Thoracic aorta (tissue), 2 donors: ENCODE measurements around the gene SUPT5H. TPM values are rescaled to one million over a fixed set of nuclear protein-coding genes. Genes with fewer than 3 reads are reported as not detected.

Experiments used
- ATAC-seq: fragments of 150-250 bp; one replicate; pipeline ENCODE4 v1.8.0; 2017; ENCODE audit warnings: low read depth; ENCODE audit not compliant: insufficient number of reproducible peaks, low FRiP score
- DNase-seq: peaks from one replicate; pipeline ENCODE4 v3.0.0-alpha.2; 2020; ENCODE audit warnings: low spot score
- H3K27ac ChIP-seq, 2 donors: fragments of 200-600 bp; sonication (generic); 1 replicate in 1 of 2; 2 replicates in 1 of 2; pipeline ENCODE4 v1.5.1; 2016; ENCODE audit warnings: mild to moderate bottlenecking in 2 of 2, moderate library complexity in 2 of 2
- H3K27me3 ChIP-seq: fragments of 200-600 bp; sonication (generic); replicated peaks from 2 replicates; pipeline ENCODE4 v1.6.0; 2016; ENCODE audit warnings: mild to moderate bottlenecking; ENCODE audit not compliant: insufficient read depth
- H3K36me3 ChIP-seq: fragments of 200-600 bp; sonication (generic); one replicate; pipeline ENCODE4 v1.5.1; 2016
- H3K4me1 ChIP-seq, 2 donors: fragments of 200-600 bp; sonication (generic); 1 replicate in 1 of 2; 2 replicates in 1 of 2; pipeline versions ENCODE4 v1.5.1 to v1.6.0; 2016; ENCODE audit warnings: low read depth in 2 of 2, mild to moderate bottlenecking in 1 of 2; ENCODE audit not compliant: control insufficient read depth in 1 of 2
- H3K4me3 ChIP-seq: fragments of 200-600 bp; sonication (generic); 2 replicates; pipeline ENCODE4 v1.5.1; 2016; ENCODE audit warnings: mild to moderate bottlenecking
- H3K9me3 ChIP-seq: fragments of 200-600 bp; sonication (generic); 2 replicates; pipeline ENCODE4 v1.5.1; 2016
- total RNA-seq, 2 donors: library from RNA; depleted of rRNA; stranded (reverse); fragments of >200 nt; gene quantifications; one replicate each; pipeline versions ENCODE4 v1.1.0 to v1.2.3, GENCODE V29; 2016
- TF ChIP-seq, protein P1 (sequence below): fragments of 200-600 bp; sonication (generic); IDR thresholded peaks from one replicate; pipeline ENCODE4 v1.5.1; 2019; ENCODE audit warnings: antibody characterized with exemption

Gene SUPT5H
- total RNA-seq, 2 donors from 2014 or later: 94.4 to 157 TPM

DNA sequence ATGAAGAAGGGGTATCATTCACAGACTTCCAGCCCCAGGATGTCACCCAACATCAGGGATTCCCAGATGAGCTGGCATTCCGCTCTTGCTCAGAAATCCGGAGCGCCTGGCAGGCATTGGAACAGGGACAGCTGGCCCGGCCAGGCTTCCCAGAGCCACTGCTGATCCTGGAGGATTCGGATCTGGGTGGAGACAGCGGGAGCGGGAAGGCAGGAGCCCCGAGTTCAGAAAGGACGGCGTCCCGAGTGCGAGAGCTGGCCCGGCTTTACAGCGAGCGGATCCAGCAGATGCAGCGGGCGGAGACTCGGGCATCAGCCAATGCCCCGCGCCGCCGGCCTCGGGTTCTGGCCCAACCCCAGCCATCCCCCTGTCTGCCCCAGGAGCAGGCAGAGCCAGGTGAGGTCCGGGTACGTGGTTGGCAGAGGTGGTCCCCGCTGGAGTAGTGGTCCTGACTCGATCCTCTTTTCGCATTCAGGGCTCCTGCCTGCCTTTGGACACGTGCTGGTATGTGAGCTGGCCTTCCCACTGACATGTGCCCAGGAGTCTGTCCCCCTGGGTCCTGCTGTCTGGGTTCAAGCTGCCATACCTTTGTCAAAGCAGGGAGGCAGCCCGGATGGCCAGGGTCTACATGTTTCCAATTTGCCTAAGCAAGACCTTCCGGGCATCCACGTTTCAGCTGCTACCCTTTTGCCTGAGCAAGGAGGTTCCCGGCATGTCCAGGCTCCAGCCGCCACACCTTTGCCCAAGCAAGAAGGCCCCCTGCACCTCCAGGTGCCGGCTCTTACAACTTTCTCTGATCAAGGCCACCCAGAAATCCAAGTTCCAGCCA lies 21.9 kb upstream of the SUPT5H start:
- peaks cover 45% of the 10 kb centered on the region for H3K36me3 ChIP-seq
- no peaks in the 10 kb centered on the region for H3K27me3 ChIP-seq
- TF ChIP-seq, protein P1, sequence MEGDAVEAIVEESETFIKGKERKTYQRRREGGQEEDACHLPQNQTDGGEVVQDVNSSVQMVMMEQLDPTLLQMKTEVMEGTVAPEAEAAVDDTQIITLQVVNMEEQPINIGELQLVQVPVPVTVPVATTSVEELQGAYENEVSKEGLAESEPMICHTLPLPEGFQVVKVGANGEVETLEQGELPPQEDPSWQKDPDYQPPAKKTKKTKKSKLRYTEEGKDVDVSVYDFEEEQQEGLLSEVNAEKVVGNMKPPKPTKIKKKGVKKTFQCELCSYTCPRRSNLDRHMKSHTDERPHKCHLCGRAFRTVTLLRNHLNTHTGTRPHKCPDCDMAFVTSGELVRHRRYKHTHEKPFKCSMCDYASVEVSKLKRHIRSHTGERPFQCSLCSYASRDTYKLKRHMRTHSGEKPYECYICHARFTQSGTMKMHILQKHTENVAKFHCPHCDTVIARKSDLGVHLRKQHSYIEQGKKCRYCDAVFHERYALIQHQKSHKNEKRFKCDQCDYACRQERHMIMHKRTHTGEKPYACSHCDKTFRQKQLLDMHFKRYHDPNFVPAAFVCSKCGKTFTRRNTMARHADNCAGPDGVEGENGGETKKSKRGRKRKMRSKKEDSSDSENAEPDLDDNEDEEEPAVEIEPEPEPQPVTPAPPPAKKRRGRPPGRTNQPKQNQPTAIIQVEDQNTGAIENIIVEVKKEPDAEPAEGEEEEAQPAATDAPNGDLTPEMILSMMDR: no peak
- H3K9me3 ChIP-seq: no peaks in the 10 kb centered on the region
- no peak overlapping the region for H3K27ac ChIP-seq
- H3K4me3 ChIP-seq: no peak overlapping the region
- DNase-seq (no peak), ATAC-seq (no peak)
- H3K4me1 ChIP-seq: peaks cover 0 to 9% of the 10 kb centered on the region in 2 donors

- Histone ChIP-seq H3K27me3 (no peaks in the 10 kb centered on the region), H3K9me3 (no peaks in the 10 kb centered on the region), H3K4me1 (peaks cover 11 to 21% of the 10 kb centered on the region in 2 donors), H3K27ac (no peak overlapping the region), H3K36me3 (peaks cover 33% of the 10 kb centered on the region), H3K4me3 (no peak overlapping the region)
- TF ChIP-seq, protein P1: no peak
- DNase-seq (no peak), ATAC-seq (no peak)
These were observed 20.4 kb upstream of the SUPT5H start for GRCh38 chr19:39424934-39425333.

DNA sequence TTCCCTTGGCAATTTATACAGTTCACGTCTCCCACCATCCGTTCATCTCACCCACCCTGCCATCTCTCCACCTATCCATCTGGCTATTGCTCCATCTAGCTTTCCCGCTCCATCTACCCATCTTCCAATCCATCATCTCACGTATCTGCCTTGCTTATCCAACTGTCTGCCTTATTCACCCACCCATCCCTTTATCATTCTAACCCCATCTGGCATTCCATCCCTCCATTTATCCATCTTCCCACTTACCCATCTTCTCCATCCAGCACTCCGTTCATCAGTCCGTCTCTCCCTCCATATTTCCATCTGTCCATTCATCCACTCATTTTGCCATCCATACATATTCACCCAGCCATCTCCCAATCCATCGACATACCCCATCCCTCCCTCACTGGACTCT lies 19.6 kb upstream of the SUPT5H start:
- H3K27ac ChIP-seq: no peak overlapping the region
- H3K27me3 ChIP-seq: no peaks in the 10 kb centered on the region
- TF ChIP-seq, protein P1: no peak
- DNase-seq (no peak), ATAC-seq (no peak)
- H3K4me3 ChIP-seq: no peak overlapping the region
- peaks cover 11 to 21% of the 10 kb centered on the region in 2 donors for H3K4me1 ChIP-seq
- no peaks in the 10 kb centered on the region for H3K9me3 ChIP-seq
- H3K36me3 ChIP-seq: peaks cover 27% of the 10 kb centered on the region

DNA sequence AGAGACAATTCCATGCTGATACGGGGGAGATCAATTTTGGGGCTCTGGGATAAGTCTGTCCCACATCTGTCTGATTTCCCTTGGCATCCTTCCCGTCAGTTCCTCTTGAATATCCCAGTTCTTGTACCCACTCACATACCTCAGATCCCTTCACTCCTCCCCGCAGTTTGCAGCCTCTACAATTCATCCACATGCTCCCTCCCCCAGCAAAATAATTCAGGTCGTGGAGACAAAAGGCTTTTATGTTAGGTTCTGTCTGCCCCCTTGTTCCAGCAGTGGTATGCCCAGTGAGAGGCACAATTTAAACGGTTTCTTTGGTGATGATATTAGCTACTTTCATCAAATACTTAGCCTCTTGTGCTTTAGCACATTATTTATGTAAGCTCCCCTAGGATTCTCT lies 19.2 kb upstream of the SUPT5H start:
- H3K27ac ChIP-seq: no peak overlapping the region
- no peak overlapping the region for H3K4me3 ChIP-seq
- H3K36me3 ChIP-seq: peaks cover 22% of the 10 kb centered on the region
- H3K9me3 ChIP-seq: no peaks in the 10 kb centered on the region
- DNase-seq (no peak), ATAC-seq (no peak)
- TF ChIP-seq, protein P1: no peak
- no peaks in the 10 kb centered on the region for H3K27me3 ChIP-seq
- peaks cover 11 to 24% of the 10 kb centered on the region in 2 donors for H3K4me1 ChIP-seq

DNA sequence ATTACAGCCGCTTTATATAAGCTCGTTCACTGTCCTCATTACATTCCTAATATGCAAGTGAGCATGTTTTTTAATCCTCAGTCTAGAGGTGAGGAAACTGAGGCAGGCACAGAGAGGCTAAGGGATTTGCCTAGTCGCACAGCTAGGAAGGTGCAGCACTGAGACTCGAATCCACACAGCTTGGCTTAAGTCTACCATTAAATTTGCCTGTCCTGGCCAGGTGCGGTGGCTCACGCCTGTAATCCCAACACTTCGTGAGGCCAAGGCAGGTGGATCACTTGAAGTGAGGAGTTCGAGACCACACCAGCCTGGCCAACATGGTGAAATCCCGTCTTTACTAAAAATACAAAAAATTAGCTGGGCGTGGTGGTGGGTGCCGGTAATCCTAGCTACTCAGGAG lies 17.7 kb upstream of the SUPT5H start:
- Histone ChIP-seq H3K4me3 (no peak overlapping the region), H3K4me1 (peaks cover 11 to 26% of the 10 kb centered on the region in 2 donors), H3K36me3 (peaks cover 16% of the 10 kb centered on the region), H3K27ac (peak overlapping the region; percentile 33 to 87), H3K27me3 (no peaks in the 10 kb centered on the region), H3K9me3 (no peaks in the 10 kb centered on the region)
- no peak for ATAC-seq
- TF ChIP-seq, protein P1: no peak
- DNase-seq: no peak
